ENCODE data around the gene LRGUK.
"Not testable (repeated sequence)": the region's sequence is repeated elsewhere in the genome, so short reads cannot be mapped to it uniquely, and the experiment has no call there.

The LRGUK gene

GRCh38 chr7:134188311-134188710, 61.2 kb downstream of the LRGUK start:
- no peak for DNase-seq

GRCh38 chr7:134189559-134189958, 62.4 kb downstream of the LRGUK start:
- no peak for DNase-seq

GRCh38 chr7:134191876-134192275, 64.7 kb downstream of the LRGUK start:
- DNase-seq, result no peak

- no peak for DNase-seq
Measured at GRCh38 chr7:134193240-134193639, 66.1 kb downstream of the LRGUK start.

GRCh38 chr7:134195252-134195651, 68.1 kb downstream of the LRGUK start:
- no peak for DNase-seq

GRCh38 chr7:134196439-134196838, 69.3 kb downstream of the LRGUK start:
- DNase-seq, result no peak

GRCh38 chr7:134197345-134197744, 70.2 kb downstream of the LRGUK start:
- DNase-seq, result no peak

GRCh38 chr7:134200970-134201369, 73.8 kb downstream of the LRGUK start:
- DNase-seq, result no peak

- DNase-seq, result no peak
Measured at GRCh38 chr7:134201569-134202261, 74.6 kb downstream of the LRGUK start.

- no peak for DNase-seq
Measured at GRCh38 chr7:134203186-134203889, 76.2 kb downstream of the LRGUK start.

- DNase-seq, result no peak
Measured at GRCh38 chr7:134209322-134210015, 82.3 kb downstream of the LRGUK start.

- DNase-seq, result no peak
Measured at GRCh38 chr7:134210227-134210626, 83.1 kb downstream of the LRGUK start.

GRCh38 chr7:134210976-134211663, 84.0 kb downstream of the LRGUK start:
- DNase-seq, result no peak

- DNase-seq, result no peak
Measured at GRCh38 chr7:134211817-134212216, 84.7 kb downstream of the LRGUK start.

GRCh38 chr7:134212576-134213546, 85.7 kb downstream of the LRGUK start:
- DNase-seq, result no peak

GRCh38 chr7:134220236-134220635, 93.1 kb downstream of the LRGUK start:
- DNase-seq, result no peak

GRCh38 chr7:134231296-134231695, 104.2 kb downstream of the LRGUK start:
- not testable (repeated sequence) for DNase-seq

- no peak for DNase-seq
Measured at GRCh38 chr7:134234216-134234615, 107.1 kb downstream of the LRGUK start.

GRCh38 chr7:134245253-134245652, 118.1 kb downstream of the LRGUK start:
- DNase-seq, result no peak

GRCh38 chr7:134246347-134246746, 119.2 kb downstream of the LRGUK start:
- DNase-seq, result no peak

GRCh38 chr7:134246761-134247160, 119.6 kb downstream of the LRGUK start:
- no peak for DNase-seq

- no peak for DNase-seq
Measured at GRCh38 chr7:134248196-134248595, 121.1 kb downstream of the LRGUK start.
